IMR-90 (cell line): ENCODE measurements around the gene PHC2. TPM values are rescaled to one million over a fixed set of nuclear protein-coding genes. Genes with fewer than 3 reads are reported as not detected.
A peak's percentile ranks its signal among the peaks of the same experiment; 100 is the strongest.

Experiments used
- ATAC-seq: fragments of 200-7000 bp; cut with Tn5 transposase; 2 replicates; pipeline ENCODE4 v1.9.1; 2020; ENCODE audit warnings: low read depth, mild to moderate bottlenecking, moderate library complexity
- BruUV-seq: library from RNA; stranded (reverse); fragments of 400-500 nt; replicated peaks from 2 replicates; lab custom pipeline; 2021; lab: Mats Ljungman, UMichigan
- CTCF ChIA-PET: fragments of 300-600 bp; formaldehyde crosslinking; extraction: SDS; loops from one replicate; lab custom pipeline; 2021; ENCODE audit warnings: antibody characterized with exemption; lab: Yijun Ruan, JAX
- POLR2A ChIA-PET: fragments of 300-600 bp; sonication (Branson Sonifier 250); formaldehyde crosslinking; loops from one replicate; lab custom pipeline; 2022; ENCODE audit warnings: antibody characterized with exemption; ENCODE audit not compliant: unreplicated experiment; lab: Charles Lee
- DNase-seq: peaks from one replicate; pipeline ENCODE4 v3.0.0; 2013
- H2AFZ ChIP-seq: replicated peaks from 2 replicates; pipeline ENCODE3; 2013; ENCODE audit warnings: low read length, mild to moderate bottlenecking; ENCODE audit not compliant: poor library complexity
- H2AK5ac ChIP-seq: 2 replicates; pipeline ENCODE4 v1.6.1; 2013; ENCODE audit warnings: low read depth, low read length, inconsistent platforms
- H2AK9ac ChIP-seq: replicated peaks from 2 replicates; pipeline ENCODE3; 2013; ENCODE audit warnings: mild to moderate bottlenecking, low read depth, low read length, moderate library complexity; ENCODE audit not compliant: poor library complexity
- H2BK120ac ChIP-seq: 2 replicates; pipeline ENCODE4 v1.6.1; 2013; ENCODE audit warnings: low read depth, low read length, inconsistent platforms
- H2BK15ac ChIP-seq: 3 replicates; pipeline ENCODE4 v1.6.1; 2013; ENCODE audit warnings: low read depth, low read length, inconsistent platforms
- H2BK20ac ChIP-seq: 2 replicates; pipeline ENCODE4 v1.6.1; 2013; ENCODE audit warnings: low read depth, mild to moderate bottlenecking, inconsistent platforms, low read length, moderate library complexity
- H2BK5ac ChIP-seq: 2 replicates; pipeline ENCODE4 v1.6.1; 2013; ENCODE audit warnings: mild to moderate bottlenecking, low read depth, low read length, inconsistent platforms; ENCODE audit not compliant: poor library complexity, severe bottlenecking
- H3K14ac ChIP-seq: replicated peaks from 2 replicates; pipeline ENCODE4 v1.6.1; 2013; ENCODE audit warnings: low read depth, low read length, inconsistent platforms
- H3K18ac ChIP-seq: 2 replicates; pipeline ENCODE4 v1.6.1; 2013; ENCODE audit warnings: low read depth, low read length, control low read depth
- H3K23ac ChIP-seq: 2 replicates; pipeline ENCODE4 v1.6.1; 2013; ENCODE audit warnings: low read depth, low read length, inconsistent platforms
- H3K27ac ChIP-seq: 2 replicates; pipeline ENCODE4 v1.5.1; 2013; ENCODE audit warnings: mild to moderate bottlenecking, control low read depth, low read length; ENCODE audit not compliant: insufficient read depth
- H3K27me3 ChIP-seq: 2 replicates; pipeline ENCODE4 v1.6.1; 2013; ENCODE audit warnings: low read length; ENCODE audit not compliant: control insufficient read depth, insufficient read depth
- H3K36me3 ChIP-seq: 2 replicates; pipeline ENCODE4 v1.6.1; 2013; ENCODE audit warnings: low read length, mixed read lengths; ENCODE audit not compliant: control insufficient read depth, insufficient read depth
- H3K4ac ChIP-seq: 2 replicates; pipeline ENCODE4 v1.6.1; 2013; ENCODE audit warnings: low read depth, low read length, inconsistent platforms
- H3K4me1 ChIP-seq: 2 replicates; pipeline ENCODE4 v1.6.1; 2013; ENCODE audit warnings: low read length, mixed read lengths; ENCODE audit not compliant: control insufficient read depth, insufficient read depth
- H3K4me2 ChIP-seq: 2 replicates; pipeline ENCODE4 v1.6.1; 2013; ENCODE audit warnings: low read depth, mild to moderate bottlenecking, control low read depth, low read length, moderate library complexity
- H3K4me3 ChIP-seq: 2 replicates; pipeline ENCODE4 v1.5.1; 2013; ENCODE audit warnings: low read depth, mild to moderate bottlenecking, control low read depth, low read length, moderate library complexity; ENCODE audit not compliant: insufficient read depth
- H3K56ac ChIP-seq: 2 replicates; pipeline ENCODE4 v1.6.1; 2013; ENCODE audit warnings: low read length, inconsistent platforms; ENCODE audit not compliant: insufficient read depth; ENCODE audit errors: extremely low read depth
- H3K79me1 ChIP-seq, 2 experiments: 2 replicates each; pipeline ENCODE4 v1.6.1; 2013; ENCODE audit warnings: low read length in 2 of 2, inconsistent platforms in 1 of 2, low read depth in 1 of 2
- H3K9ac ChIP-seq: 2 replicates; pipeline ENCODE4 v1.6.1; 2013; ENCODE audit warnings: low read depth, low read length, control low read depth
- H3K9me1 ChIP-seq: 2 replicates; pipeline ENCODE4 v1.6.1; 2013; ENCODE audit warnings: low read length, inconsistent platforms; ENCODE audit not compliant: insufficient read depth
- H3K9me3 ChIP-seq: 2 replicates; pipeline ENCODE4 v1.6.1; 2013; ENCODE audit warnings: low read length; ENCODE audit not compliant: control insufficient read depth, insufficient read depth
- H4K20me1 ChIP-seq: 2 replicates; pipeline ENCODE4 v1.6.1; 2013; ENCODE audit warnings: low read length, inconsistent platforms; ENCODE audit not compliant: insufficient read depth
- H4K5ac ChIP-seq: 2 replicates; pipeline ENCODE4 v1.6.1; 2013; ENCODE audit warnings: mild to moderate bottlenecking, low read depth, low read length, control low read depth
- H4K8ac ChIP-seq, 2 experiments: 2 replicates each; pipeline ENCODE4 v1.6.1; 2013; ENCODE audit warnings: low read depth in 2 of 2, low read length in 2 of 2, control low read depth in 1 of 2, inconsistent platforms in 1 of 2
- H4K91ac ChIP-seq: 2 replicates; pipeline ENCODE4 v1.6.1; 2013; ENCODE audit warnings: low read depth, low read length, inconsistent platforms; ENCODE audit not compliant: insufficient read depth
- CEBPB ChIP-seq: IDR thresholded peaks from 2 replicates; pipeline ENCODE4 v1.6.1; 2012; ENCODE audit warnings: low read depth, low read length, improper control_type of control experiment
- CHD1 ChIP-seq: IDR thresholded peaks from 2 replicates; pipeline ENCODE4 v1.6.1; 2012; ENCODE audit warnings: low read depth, low read length, improper control_type of control experiment
- FOS ChIP-seq: fragments of 150-350 bp; IDR thresholded peaks from 2 replicates; pipeline ENCODE4 v1.6.1; 2016; ENCODE audit warnings: low read depth, low read length
- MAFK ChIP-seq: IDR thresholded peaks from 2 replicates; pipeline ENCODE4 v1.6.1; 2012; ENCODE audit warnings: low read depth, low read length, improper control_type of control experiment
- MAZ ChIP-seq: IDR thresholded peaks from 2 replicates; pipeline ENCODE4 v1.6.1; 2012; ENCODE audit warnings: low read depth, mild to moderate bottlenecking, low read length, improper control_type of control experiment, moderate library complexity, borderline replicate concordance
- MXI1 ChIP-seq: IDR thresholded peaks from 2 replicates; pipeline ENCODE4 v1.6.1; 2012; ENCODE audit warnings: low read depth, mild to moderate bottlenecking, low read length, moderate library complexity, borderline replicate concordance
- POLR2A ChIP-seq: IDR thresholded peaks from 2 replicates; pipeline ENCODE4 v1.6.1; 2012; ENCODE audit warnings: mild to moderate bottlenecking, low read depth, low read length
- RAD21 ChIP-seq: IDR thresholded peaks from 2 replicates; pipeline ENCODE4 v1.6.1; 2012; ENCODE audit warnings: low read length, improper control_type of control experiment
- RFX5 ChIP-seq: IDR thresholded peaks from 2 replicates; pipeline ENCODE4 v1.8.0; 2012; ENCODE audit warnings: low read depth, mild to moderate bottlenecking, low read length, moderate library complexity
- SMC3 ChIP-seq: fragments of 150-350 bp; IDR thresholded peaks from 2 replicates; pipeline ENCODE4 v1.6.1; 2016; ENCODE audit warnings: low read depth, mild to moderate bottlenecking, antibody characterized with exemption, low read length, moderate library complexity
- WGBS, 2 experiments: methylation state at CpG; one replicate each; pipeline versions ENCODE4 v1.1.5 to v1.1.7; 2013; ENCODE audit warnings: missing lambda C conversion rate in 2 of 2; ENCODE audit not compliant: insufficient read length in 1 of 2; ENCODE audit errors: extremely low coverage in 2 of 2; 5-methylcytosine and 5-hydroxymethylcytosine counted together
- dilution Hi-C: fragments of 300-500 bp; cut with HindIII; formaldehyde crosslinking; loops from one replicate; pipeline ENCODE4 v1.14.3; 2018; ENCODE audit warnings: low sequenced_read_pairs; ENCODE audit not compliant: unreplicated experiment
- in situ Hi-C: fragments of 300-500 bp; cut with MboI; formaldehyde crosslinking; loops from 3 replicates; pipeline ENCODE4 v1.14.3; 2019; ENCODE audit warnings: low sequenced_read_pairs, inconsistent platforms, mixed read lengths
- intact Hi-C: fragments of 100-400 bp; cut with micrococcal nuclease; formaldehyde crosslinking; loops from 2 replicates; pipeline ENCODE4 v1.10.0; 2022
- polyA plus RNA-seq, 3 experiments: library from polyadenylated mRNA; depleted of rRNA; stranded (reverse); fragments of >200 nt; gene quantifications; 2 replicates each; pipeline ENCODE4 v1.2.3, GENCODE V29; 2012; ENCODE audit warnings: low replicate concordance in 1 of 3
- total RNA-seq: library from RNA; depleted of rRNA; stranded (reverse); fragments of >200 nt; gene quantifications from 2 replicates; pipeline ENCODE4 v1.2.3, GENCODE V29; 2012
- TF ChIP-seq, protein P1 (sequence below): fragments of 150-350 bp; IDR thresholded peaks from 2 replicates; pipeline ENCODE4 v1.6.1; 2017; ENCODE audit warnings: mild to moderate bottlenecking, antibody characterized with exemption, low read length, low read depth
- TF ChIP-seq, protein P2 (sequence below): fragments of 150-350 bp; IDR thresholded peaks from 2 replicates; pipeline ENCODE4 v1.6.1; 2016; ENCODE audit warnings: low read depth, mild to moderate bottlenecking, low read length, moderate library complexity, borderline replicate concordance
- TF ChIP-seq, protein P3 (sequence below): conservative IDR thresholded peaks from 2 replicates; pipeline ENCODE4 v1.5.1; 2012; ENCODE audit warnings: mild to moderate bottlenecking, low read depth, low read length, improper control_type of control experiment

The PHC2 gene
- total and polyA plus RNA-seq, 2 of the 4 experiments (the other 2 are of a cell fraction), result 46.4 to 98.1 TPM

DNA sequence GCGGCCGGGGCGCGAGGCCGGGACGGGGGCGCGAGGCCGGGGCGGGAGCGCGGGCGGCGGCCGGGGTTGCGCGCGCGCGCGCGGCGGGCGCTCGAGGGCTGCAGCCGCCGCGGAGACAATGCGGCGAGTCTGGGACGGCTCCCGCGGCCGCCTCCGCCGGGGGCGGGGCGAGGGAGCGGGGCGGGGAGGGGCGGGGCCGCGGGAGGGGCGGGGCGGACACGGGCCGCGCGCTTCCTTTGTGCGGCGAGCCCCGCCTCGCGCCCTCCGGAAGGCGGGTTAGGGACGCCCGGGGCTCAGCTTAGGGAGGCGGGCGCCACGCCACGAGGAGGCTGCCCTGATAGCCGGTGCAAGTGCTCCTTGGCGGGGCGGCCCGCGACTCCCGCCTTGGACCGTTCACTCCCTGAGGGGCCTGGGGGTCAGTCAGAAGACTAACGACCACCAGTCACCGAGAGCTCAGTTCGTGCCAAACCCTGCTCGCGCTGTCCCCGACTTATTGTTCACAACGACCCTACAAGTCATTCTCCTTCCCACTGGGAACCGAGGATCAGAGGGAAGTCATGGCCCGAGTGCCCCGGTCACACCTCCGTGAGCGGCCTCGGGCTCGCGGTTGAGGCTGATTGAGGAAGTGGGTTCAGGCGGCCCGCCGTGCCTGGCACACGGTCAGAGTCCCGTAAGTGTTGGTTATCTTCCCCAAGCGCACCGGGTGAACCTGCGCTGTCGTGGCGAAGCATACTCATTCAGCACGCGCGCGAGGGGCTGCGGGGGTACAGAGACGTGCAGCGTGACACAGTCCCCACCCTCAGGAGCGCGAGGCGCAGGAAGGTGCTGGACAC is 80.9 kb downstream of the PHC2 start:
- peak overlapping the region; percentile 99 for H2BK5ac ChIP-seq
- DNase-seq (peak; percentile 72), ATAC-seq (peak; percentile 82)
- peaks cover 26% of the 10 kb centered on the region for H4K20me1 ChIP-seq
- peak overlapping the region; percentile 90 for H4K5ac ChIP-seq
- H3K18ac ChIP-seq, result peak overlapping the region; percentile 86
- H3K4me1 ChIP-seq, result peaks cover 10% of the 10 kb centered on the region
- no peaks in the 10 kb centered on the region for H3K27me3 ChIP-seq
- H2BK15ac ChIP-seq, result peak overlapping the region; percentile 72; the same call in 2 of the 3 replicates
- peak overlapping the region; percentile 95 for H4K91ac ChIP-seq
- H2BK20ac ChIP-seq, result peak overlapping the region; percentile 46; the same call in 1 of the 2 replicates
- peak overlapping the region; percentile 96 for H3K4ac ChIP-seq
- peak overlapping the region; percentile 95 for H3K14ac ChIP-seq
- H3K4me3 ChIP-seq, result peak overlapping the region; percentile 98
- peak overlapping the region; percentile 86 for H3K27ac ChIP-seq
- in situ Hi-C loops (no loop called here), intact Hi-C loops (loop anchor here (5.0 kb wide), 1 partner anchor 53 kb away; no protein-coding TSS in a partner anchor), dilution Hi-C loops (no loop called here)
- H2AK5ac ChIP-seq, result peak overlapping the region; percentile 95
- H3K36me3 ChIP-seq, result peaks cover 16% of the 10 kb centered on the region
- H3K56ac ChIP-seq, result peak overlapping the region; percentile 64
- H3K9me1 ChIP-seq, result peaks cover 3% of the 10 kb centered on the region; the same call in 1 of the 2 replicates
- ChIA-PET POLR2A (interaction anchor here (0.6 kb wide), 2 partner anchors 27 to 41 kb away, joined by 6 to 15 read pairs; no protein-coding TSS in a partner anchor), CTCF (no interaction called here)
- peaks cover 6 to 28% of the 10 kb centered on the region in 2 experiments for H3K79me1 ChIP-seq
- no TSS peak for BruUV-seq
- no peaks in the 10 kb centered on the region for H3K9me3 ChIP-seq
- H3K9ac ChIP-seq, result peak overlapping the region; percentile 90
- H3K23ac ChIP-seq, result peak overlapping the region; percentile 98
- TF ChIP-seq MAZ (peak; percentile 36; the same call in 1 of the 2 replicates), SMC3 (no peak), MXI1 (peak; percentile 76; the same call in 1 of the 2 replicates), CEBPB (no peak), RAD21 (no peak), FOS (no peak), POLR2A (peak; percentile 71; the same call in 1 of the 2 replicates), CHD1 (no peak), RFX5 (no peak), MAFK (no peak)
- TF ChIP-seq, protein P1, sequence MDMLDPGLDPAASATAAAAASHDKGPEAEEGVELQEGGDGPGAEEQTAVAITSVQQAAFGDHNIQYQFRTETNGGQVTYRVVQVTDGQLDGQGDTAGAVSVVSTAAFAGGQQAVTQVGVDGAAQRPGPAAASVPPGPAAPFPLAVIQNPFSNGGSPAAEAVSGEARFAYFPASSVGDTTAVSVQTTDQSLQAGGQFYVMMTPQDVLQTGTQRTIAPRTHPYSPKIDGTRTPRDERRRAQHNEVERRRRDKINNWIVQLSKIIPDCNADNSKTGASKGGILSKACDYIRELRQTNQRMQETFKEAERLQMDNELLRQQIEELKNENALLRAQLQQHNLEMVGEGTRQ, result no peak
- TF ChIP-seq, protein P2, sequence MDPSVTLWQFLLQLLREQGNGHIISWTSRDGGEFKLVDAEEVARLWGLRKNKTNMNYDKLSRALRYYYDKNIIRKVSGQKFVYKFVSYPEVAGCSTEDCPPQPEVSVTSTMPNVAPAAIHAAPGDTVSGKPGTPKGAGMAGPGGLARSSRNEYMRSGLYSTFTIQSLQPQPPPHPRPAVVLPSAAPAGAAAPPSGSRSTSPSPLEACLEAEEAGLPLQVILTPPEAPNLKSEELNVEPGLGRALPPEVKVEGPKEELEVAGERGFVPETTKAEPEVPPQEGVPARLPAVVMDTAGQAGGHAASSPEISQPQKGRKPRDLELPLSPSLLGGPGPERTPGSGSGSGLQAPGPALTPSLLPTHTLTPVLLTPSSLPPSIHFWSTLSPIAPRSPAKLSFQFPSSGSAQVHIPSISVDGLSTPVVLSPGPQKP, result no peak
- TF ChIP-seq, protein P3, sequence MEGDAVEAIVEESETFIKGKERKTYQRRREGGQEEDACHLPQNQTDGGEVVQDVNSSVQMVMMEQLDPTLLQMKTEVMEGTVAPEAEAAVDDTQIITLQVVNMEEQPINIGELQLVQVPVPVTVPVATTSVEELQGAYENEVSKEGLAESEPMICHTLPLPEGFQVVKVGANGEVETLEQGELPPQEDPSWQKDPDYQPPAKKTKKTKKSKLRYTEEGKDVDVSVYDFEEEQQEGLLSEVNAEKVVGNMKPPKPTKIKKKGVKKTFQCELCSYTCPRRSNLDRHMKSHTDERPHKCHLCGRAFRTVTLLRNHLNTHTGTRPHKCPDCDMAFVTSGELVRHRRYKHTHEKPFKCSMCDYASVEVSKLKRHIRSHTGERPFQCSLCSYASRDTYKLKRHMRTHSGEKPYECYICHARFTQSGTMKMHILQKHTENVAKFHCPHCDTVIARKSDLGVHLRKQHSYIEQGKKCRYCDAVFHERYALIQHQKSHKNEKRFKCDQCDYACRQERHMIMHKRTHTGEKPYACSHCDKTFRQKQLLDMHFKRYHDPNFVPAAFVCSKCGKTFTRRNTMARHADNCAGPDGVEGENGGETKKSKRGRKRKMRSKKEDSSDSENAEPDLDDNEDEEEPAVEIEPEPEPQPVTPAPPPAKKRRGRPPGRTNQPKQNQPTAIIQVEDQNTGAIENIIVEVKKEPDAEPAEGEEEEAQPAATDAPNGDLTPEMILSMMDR, result no peak
- H2BK120ac ChIP-seq, result peak overlapping the region; percentile 67
- H2AFZ ChIP-seq, result peak overlapping the region; percentile 95
- peak overlapping the region; percentile 85 for H3K4me2 ChIP-seq
- peak overlapping the region; percentile 86 to 96 for H4K8ac ChIP-seq
- 2% methylated on average over 24 of the region's 104 CpGs; no CpG with 5 or more reads in 1 of the 2 experiments for WGBS, 2 experiments
- H2AK9ac ChIP-seq, result peak overlapping the region; percentile 84
